Measurements from ENCODE around the gene OPALIN.

DNA sequence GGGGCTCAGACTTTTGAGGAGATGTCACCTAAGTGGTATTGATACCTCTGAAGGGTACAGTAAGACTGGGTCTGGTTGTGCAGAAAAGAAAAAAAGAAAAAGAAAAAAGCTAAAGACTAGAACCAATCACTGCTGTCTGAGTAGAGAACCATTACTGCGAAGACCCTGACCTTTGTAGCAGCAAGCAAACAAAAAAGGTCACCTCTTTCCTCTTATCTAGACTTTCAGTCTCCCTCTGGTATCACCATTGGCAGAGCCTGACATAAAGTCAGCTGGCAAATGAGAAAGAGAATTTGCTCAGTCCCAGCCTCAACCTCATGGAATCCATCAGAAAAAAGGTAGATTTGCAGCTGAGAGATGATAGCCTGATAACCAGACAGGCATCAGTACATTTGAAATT, 57.2 kb downstream of the OPALIN start:
- no peak for TF ChIP-seq POLR2A (IDR thresholded peaks at IDR 0.05)
- TF ChIP-seq, protein P1, sequence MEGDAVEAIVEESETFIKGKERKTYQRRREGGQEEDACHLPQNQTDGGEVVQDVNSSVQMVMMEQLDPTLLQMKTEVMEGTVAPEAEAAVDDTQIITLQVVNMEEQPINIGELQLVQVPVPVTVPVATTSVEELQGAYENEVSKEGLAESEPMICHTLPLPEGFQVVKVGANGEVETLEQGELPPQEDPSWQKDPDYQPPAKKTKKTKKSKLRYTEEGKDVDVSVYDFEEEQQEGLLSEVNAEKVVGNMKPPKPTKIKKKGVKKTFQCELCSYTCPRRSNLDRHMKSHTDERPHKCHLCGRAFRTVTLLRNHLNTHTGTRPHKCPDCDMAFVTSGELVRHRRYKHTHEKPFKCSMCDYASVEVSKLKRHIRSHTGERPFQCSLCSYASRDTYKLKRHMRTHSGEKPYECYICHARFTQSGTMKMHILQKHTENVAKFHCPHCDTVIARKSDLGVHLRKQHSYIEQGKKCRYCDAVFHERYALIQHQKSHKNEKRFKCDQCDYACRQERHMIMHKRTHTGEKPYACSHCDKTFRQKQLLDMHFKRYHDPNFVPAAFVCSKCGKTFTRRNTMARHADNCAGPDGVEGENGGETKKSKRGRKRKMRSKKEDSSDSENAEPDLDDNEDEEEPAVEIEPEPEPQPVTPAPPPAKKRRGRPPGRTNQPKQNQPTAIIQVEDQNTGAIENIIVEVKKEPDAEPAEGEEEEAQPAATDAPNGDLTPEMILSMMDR (IDR thresholded peaks at IDR 0.05) = no peak
